ENCODE data around the gene LYSMD4.
"Not testable (repeated sequence)": the region's sequence is repeated elsewhere in the genome, so short reads cannot be mapped to it uniquely, and the experiment has no call there.

The LYSMD4 gene

DNA sequence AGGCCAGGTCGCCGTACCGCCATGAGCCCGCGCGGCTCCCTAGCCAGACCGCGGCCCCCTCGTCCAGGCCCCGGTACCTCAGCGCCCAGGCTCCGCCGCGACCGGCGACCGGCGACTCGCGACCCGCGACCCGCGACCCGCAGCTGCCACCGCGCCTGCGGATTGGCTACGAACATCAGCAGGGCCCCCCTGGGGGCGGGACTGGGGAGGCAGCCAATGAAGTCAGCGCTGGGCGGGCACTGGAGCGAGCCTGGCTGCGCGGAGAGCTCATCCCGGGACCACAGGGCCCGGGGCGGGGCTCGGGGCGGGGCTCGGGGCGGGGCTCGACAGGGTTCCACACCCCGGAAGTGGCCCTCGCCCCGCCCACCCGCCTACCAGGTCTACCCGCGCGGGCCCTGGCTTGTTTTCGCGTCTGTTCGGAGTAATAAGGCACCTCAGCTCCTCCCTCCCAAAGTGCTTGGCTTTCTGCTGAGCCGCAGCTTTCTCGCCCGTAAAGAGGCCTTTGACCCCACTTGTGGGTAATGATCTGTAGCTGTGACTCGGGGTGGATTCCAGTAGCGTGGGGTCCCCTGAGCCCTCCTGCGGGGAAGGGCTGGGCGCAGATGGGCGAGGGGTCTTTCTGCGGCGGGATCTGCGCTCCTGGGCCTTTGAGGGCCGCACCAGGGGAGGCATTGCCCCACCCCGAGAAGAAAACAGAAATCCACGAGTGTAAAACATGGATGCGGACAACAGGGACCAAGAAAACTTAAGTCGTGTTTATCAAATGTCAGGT lies at the start of gene LYSMD4:
TSS of gene LYSMD4 (minus strand) at position 170 of the 772 bp plus-strand sequence. CDS start 1,438 bp downstream, outside the sequence.
- peak; percentile 95 for DNase-seq

- DNase-seq, result not testable (repeated sequence)
Observed at GRCh38 chr15:99782029-99782428, 48.8 kb upstream of the LYSMD4 start.

DNA sequence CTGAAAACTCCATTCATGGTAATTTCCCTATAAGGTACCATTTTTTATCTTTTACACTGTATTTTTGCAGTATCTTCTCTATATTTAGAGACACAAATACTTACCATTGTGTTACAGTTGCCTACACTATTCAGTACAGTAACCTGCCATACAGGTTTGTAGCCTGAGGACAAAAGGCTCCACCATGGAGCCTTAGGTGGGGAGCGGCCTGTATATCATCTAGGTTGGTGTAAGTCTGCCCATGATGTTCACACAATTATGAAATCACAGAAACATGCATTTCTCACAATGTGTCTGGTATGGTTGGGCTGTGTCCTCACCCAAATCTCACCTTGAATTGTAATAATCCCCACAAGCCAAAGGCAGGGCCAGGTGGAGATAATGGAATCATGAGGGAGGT lies 43.9 kb upstream of the LYSMD4 start:
- DNase-seq, result no peak

DNA sequence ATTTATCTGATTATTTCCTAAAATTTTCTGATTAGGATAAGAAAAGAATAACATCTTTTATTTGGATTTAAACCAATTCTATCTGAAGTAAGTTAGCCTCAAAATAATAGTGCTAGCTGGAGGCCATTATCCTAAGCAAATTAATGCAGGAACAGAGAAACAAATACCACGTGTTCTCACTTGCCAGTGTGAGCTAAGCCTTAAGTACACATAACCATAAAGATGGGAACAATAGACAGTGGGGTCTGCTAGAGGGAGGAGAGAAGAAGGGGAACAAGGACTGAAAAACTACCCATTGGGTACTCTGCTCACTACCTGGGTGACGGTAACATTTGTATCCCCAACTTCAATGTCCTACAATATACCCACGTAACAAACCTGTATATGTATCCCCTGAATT lies 31.3 kb upstream of the LYSMD4 start:
- no peak for DNase-seq

DNA sequence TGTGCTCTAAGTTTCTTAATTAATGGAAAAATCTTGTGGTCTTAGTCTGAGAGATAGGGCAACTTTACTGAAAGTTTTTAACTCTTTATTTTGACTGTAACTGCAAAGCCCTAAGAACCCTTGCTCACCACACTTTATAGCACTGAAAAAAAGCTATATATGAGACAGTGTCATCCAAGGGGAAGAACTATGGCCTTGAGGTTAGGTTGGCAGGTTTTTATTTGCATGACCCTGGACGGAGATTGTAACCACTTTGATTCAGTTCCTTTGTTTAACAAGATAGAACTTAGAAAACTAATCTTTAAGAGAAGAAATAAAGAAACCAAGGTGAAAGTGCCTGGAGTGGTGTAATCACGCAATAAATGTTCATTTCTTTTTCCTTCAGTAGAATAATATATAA lies 30.6 kb upstream of the LYSMD4 start:
- no peak for DNase-seq

DNA sequence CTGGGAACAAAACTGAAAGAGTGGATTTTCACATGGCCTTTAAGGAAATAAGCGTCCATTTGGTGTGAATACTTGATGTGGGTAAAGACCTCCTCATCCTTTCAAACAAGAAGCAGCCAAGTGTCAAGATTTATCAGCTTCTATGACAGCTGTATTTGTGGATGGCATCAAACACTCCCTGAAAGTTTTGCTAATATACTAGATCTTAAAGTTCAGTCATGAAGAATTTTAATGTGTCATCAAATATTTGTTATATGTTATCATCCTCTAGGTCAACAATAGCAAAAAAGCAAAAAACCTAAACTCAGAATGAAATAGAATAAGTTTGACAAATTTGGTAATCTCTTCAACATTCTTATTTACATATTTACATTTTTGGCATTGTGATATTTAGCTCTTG lies 29.1 kb upstream of the LYSMD4 start:
- no peak for DNase-seq

- DNase-seq, result peak; percentile 74
Observed at GRCh38 chr15:99755692-99756409, 22.6 kb upstream of the LYSMD4 start.

DNA sequence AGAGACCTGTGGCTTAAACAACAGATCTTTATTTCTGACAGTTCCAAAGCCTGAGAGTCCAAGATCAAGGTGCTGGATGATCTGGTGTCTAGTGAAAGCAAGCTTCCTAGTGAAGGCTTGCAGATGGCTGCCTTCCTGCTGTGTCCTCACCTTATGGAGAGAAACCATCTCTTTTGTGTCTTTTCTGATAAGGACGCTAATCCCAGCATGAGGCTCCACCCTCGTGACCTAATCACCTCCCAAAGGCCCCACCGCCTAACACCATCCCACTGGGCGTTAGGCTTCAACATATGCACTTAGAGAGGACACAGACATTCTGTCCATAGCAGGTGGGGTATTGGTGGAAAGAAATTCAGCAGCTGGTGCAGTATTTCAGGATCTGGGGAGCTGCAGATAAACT lies 19.8 kb upstream of the LYSMD4 start:
- DNase-seq, result no peak

GRCh38 chr15:99752556-99752955 lies 19.3 kb upstream of the LYSMD4 start:
- DNase-seq, result no peak

GRCh38 chr15:99750326-99750725 lies 17.1 kb upstream of the LYSMD4 start:
- not testable (repeated sequence) for DNase-seq

DNA sequence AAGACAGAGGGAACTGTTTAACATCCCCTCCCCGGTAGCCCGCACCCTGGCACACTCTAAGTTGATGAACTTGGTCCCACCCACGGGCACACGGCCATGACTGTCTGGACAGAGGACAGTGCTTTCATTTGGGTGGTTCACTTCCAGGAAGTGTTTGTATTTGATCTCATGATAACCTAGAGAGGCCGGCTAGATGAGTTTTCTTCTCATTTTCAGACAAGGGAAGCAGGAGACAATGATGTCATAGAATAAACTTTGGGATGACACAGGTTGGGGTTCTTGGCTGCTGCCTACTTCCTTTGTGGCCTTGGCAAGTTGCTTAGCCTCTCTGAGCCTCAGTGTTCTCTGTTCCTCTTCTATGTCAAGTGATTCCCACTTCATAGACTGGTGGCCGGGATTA lies 16.1 kb upstream of the LYSMD4 start:
- DNase-seq, result no peak

- DNase-seq, result no peak
Observed at GRCh38 chr15:99745370-99746086, 12.3 kb upstream of the LYSMD4 start.

GRCh38 chr15:99744142-99744541 lies 10.9 kb upstream of the LYSMD4 start:
- DNase-seq, result no peak

DNA sequence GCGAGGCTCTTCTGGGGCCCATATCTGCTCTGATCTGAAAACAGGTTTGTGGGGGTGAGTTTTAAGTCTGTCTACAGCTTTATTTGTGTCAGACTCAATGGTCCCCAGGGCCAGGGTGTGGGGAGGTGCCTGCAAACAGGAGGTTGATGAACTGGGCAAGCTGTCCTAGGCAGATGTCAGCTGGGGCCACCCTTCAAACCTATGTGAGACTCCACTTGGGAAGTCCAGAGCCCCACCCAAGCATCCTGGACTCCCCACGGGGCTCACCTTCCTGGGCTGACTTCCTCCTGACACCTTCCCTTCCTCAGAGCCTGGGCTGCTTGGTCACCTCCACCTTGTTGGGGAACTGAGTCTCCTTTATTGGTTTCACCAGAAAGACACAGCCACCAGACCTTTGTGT lies 8.6 kb upstream of the LYSMD4 start:
- DNase-seq, result no peak

DNA sequence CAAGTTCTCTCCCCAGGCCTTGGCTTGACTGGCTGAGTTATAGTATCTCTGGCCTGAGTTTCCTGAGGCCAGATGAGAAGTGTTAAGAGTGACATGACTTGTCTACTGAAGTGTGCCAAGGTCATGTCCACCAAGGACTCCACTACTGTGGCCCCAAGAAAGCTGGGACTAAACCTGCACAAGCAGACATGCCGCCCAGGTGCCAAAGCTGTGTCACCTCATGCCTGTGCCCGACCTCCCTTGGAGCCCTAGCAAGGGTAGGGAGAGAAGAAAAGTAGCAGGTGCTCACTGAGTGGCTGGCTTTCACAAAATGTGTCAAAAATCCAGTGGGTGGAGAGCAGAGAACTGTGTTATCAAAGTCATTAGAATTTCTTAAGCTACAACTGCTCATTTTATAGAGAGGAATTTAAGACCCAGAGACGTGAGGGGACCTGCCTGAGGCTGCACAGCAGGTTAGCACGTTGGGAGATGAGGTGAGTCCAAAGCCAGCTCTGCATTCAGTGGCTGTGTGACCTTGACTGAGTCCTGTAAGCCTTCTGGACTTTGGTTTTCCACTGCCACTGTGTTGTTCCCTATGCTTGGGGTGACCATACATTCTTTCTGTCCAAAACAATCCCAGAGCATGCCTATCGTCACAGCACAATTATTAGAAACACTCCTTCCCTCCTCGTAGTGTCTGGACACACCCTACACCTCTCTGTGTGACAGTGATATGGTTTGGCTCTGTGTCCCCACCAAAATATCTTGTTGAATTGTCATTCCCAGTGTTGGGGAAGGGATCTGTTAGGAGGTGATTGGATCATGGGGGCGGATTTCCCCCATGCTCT lies 5.0 kb upstream of the LYSMD4 start:
- DNase-seq, result no peak

DNA sequence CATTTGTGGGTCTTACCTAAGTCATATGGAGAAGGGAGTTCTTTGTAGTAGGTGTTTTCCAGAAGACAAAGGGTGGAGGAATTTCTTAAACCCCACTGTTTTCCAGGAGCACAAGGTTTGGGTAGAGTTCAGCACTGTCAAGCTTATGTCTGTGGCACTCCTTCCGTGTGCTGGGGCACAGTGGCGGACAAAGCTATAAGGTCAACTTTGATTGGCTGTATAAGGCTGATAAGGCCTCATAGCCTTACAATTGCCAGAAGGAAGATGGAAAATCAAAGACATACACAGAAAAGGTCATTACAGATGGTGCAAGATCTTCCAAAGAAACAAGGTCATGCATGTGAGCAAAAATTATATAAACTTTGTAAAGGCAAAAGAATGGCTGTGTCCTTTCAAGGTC lies 3.5 kb upstream of the LYSMD4 start:
- no peak for DNase-seq

DNA sequence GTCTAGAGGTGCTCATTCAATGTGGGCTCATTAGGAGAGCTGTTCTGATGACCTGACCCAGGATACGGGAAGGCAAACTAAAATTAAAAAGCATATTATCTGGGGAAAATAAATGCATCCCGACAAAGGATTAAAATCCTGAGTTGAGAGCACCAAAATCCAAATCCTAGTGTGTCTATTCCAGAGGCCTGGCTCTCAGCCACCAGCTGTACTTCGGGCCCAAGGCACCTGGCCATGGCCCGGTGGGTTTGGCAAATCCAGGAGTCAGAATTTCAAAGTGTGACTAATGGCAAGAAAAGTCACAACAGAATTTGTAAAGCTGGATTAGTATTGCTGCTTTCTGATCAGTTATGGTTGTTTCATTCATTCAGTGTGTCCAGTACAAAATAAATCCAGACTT lies 2.6 kb upstream of the LYSMD4 start:
- no peak for DNase-seq

GRCh38 chr15:99734575-99734974 lies 1.3 kb upstream of the LYSMD4 start:
- no peak for DNase-seq

DNA sequence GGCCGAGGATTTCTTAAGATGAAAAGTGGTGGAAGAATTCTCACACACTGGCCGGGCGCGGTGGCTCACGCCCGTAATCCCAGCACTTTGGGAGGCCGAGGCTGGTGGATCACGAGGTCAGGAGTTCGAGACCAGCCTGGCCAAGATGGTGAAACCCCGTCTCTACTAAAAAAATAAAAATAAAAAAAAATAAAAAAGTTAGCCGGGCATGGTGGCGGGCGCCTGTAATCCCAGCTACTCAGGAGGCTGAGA lies 729 bp upstream of the LYSMD4 start:
- not testable (repeated sequence) for DNase-seq

DNA sequence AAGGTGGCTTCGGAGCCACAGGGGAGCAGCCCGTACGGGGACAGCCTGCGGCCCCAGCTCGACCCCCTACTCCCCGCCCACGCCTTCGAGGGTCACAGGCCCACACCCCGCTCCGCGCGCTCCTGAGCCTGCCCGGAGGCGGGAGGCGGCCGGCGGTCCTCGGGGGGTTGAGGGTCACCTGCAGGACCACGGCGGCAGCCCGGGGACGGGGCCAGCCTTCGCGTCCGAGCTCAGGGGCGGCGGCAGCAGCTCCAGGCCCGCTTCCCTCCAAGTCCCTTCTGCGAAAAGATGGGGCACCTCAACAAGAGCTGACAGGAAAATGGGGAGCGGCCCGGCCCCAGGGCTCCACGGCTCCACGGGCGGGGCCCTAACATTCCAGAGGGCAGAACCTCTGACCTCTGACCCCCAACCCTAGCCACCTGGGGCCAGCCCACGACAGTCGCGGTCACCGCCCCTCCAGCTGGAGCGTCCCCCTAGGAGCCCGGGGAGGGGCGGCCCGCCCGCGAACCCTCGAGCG lies 428 bp downstream of the LYSMD4 start:
- no peak for DNase-seq

DNA sequence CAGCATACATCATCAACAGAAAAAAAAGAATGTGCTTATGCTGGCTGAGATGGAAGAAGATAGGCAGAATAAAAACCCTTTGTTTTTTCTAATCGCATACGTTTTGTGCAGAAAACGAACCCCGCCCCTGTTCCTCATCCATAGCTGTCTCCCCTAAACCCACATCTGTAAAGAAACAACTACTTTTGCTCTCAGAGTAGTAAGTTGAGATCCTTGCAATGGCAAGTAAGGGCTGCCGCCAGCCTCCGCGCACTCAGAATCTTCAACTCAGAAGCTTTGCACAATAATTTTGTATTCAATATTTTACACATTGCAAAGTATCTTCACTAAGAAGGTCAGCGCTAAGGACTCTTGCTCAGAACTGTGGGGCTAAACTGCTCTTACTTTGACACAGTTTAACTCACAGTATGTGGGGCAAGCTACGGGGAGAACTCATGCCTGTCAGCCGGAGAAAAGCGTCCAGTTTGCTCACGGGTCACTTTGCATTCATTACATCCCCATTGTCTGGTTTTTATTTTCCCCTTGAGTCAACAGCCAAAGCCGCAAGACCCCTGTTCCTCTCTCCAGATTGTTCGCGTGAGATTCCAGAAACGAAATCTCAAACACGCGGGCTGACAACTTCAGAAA lies 1.0 kb downstream of the LYSMD4 start:
- DNase-seq, result no peak

GRCh38 chr15:99731336-99732123 lies 1.7 kb downstream of the LYSMD4 start:
- DNase-seq, result no peak

Measured in CD4-positive, alpha-beta T cell treated with Interleukin-4 for 4 hours (primary cell).